NT2/D1 (cell line): ENCODE measurements around the gene DNAH11.

Experiments
- SUZ12 ChIP-seq: IDR thresholded peaks from 2 replicates; pipeline ENCODE4 v1.6.1; 2011; ENCODE audit not compliant: insufficient read length, insufficient read depth; ENCODE audit errors: extremely low read depth
- YY1 ChIP-seq: IDR thresholded peaks from 2 replicates; pipeline ENCODE4 v1.6.1; 2011; ENCODE audit not compliant: insufficient read length, insufficient read depth
- ZNF274 ChIP-seq: IDR thresholded peaks from 2 replicates; pipeline ENCODE4 v1.6.1; 2011; ENCODE audit warnings: mild to moderate bottlenecking, low read depth, low read length

GRCh38 chr7:21547501-21547900 lies 4.7 kb downstream of the DNAH11 start:
- no peak for TF ChIP-seq YY1
- TF ChIP-seq ZNF274: no peak
- TF ChIP-seq SUZ12: no peak
